HG02852 (cell line): ENCODE measurements around the gene BCL11B.
"Not testable (repeated sequence)": the region's sequence is repeated elsewhere in the genome, so short reads cannot be mapped to it uniquely, and the experiment has no call there.

Source experiments
- ATAC-seq: cut with Tn5 transposase; IDR thresholded peaks from one replicate; pipeline ENCODE4 v1.9.1; 2021; ENCODE audit warnings: mild to moderate bottlenecking, moderate library complexity; ENCODE audit not compliant: unreplicated experiment

The BCL11B gene

DNA sequence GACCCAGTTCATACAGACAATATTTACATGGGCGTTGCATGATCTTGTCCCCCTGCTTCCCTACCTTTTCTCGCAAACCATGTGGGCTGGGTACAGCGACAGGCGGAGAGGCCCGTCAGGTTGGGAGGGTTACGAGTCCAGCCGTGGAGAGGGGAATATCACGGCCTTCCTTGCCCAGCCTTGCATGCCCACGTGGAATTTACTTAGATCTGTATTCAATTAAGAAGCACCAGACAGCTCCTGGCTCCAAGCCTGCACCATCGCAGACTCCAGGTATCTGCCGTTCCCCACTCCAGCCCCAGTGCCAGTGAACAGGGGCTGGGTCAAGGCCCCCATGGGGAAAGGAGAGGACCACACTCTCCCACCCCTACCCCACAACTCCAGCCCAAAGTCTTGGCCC lies 29.8 kb downstream of the BCL11B start:
- ATAC-seq, result no peak

DNA sequence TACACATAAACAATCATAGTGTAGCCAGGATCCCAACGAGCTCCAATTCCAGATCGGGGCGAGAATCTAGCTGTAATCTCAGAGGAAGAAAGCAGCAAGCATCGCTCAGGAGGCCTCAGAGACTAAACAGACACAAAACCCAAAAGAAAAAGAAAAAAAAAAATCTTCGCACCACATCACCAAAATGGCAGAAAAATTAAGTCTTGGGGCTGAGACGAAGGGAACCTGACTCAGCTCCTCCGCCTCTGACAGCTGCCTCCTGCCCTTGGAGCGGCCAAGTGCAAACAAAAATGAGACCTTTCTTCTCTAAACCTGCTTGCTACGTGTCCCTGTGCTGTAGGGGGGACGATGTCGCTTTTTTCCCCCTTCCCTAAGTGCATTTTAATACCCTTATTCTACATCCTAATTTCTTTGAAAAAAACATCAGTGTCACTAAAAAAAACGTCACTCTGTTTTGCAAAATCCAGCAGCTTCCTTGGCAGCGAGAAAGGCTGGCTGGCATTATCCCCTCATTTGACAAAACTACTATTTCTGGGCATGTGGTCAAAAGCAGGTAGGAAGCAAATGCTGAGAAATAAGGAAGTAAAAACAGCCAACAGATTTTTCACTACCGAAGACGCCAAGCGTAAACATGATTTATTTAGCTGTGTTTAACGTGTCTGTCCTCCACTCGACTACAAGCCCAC lies 30.5 kb downstream of the BCL11B start:
- no peak for ATAC-seq

DNA sequence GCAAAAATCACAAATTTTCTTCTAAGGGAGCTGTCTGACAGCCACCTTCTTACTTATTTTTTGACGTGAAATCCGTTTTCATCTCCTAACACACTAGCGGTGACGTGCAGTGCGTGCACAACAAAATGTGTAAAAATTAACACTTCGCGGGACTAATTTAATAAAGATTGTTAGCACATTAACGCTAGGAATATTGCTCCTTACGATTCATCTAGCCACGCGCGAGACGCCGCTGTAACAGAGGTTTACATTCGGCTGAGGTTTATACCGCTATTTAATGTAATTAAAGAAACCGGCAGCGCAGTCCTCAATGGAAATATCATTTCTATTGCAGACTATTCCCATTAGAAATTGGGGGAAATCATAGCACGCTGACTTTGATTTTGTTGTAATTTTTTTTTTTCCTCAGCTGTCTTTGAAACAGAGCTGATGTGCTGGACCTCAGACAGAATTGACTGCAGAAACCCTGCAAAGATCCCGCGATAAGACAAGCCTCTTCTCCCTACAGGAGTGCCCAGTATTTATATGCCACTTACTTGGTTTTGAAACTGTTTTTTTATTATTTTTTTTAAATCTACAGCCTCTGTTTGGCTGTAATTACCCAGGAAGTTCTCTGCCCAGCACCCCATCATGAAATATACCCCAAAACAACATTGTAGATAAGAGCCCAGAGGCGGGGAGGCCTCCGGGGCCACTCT lies 31.2 kb downstream of the BCL11B start:
- no peak for ATAC-seq

DNA sequence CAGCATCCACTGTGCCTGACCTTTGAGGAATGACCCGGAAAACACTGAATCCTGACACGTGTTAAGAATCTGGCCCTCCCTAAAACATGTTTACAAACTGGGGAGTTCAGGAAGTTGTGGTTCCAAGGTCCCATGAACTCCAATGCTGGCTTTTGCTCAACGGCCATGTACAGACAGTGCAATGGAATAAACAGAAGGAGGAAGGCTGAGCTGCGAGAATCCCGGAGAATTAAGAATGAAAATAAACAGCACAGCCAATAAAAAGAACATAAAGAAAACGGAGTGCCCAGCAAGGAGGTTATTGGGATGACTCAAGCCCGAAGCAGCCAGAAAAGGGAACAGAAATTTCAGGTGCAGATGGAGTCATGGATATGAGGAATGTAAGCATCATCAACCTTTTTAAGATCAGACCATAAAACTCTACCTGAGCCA lies 32.3 kb downstream of the BCL11B start:
- ATAC-seq, result no peak

DNA sequence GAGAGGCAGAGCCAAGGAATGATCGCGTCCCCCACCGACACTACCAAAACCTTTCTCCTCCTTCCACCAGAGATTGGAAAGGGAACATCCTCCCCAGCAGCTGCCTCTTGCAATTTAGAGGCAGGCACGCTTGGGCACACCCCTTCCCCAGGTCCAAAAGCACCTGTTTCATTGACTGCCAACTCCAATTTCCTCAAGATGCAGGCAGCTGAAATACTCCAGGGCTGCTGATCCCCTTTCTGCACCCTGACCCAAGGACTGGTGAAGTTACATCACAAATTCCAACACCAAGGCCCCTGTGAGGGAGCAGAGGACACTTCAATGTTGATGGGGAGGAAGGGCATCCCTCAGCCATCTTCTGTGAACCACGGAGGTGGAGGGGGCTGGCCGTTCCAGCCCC lies 33.8 kb downstream of the BCL11B start:
- no peak for ATAC-seq

DNA sequence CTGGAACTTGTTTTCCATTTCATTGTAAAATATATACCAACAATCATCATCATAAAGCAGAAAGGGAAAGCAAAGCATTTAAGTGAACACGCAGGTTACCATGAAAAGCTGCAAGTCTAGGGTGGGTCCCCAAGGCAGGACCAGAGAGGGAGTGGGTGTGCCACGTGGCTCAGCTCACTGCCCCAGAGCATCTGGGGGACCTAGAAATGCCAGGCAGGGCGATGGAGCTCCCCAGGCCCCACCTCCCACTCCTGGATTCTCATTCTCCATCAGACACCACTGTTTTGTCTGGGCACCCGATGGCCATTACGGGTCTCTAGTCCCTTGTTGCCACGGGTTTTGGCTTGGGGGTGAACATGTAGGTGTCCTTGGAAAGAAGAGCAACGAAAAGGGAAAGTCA lies 34.7 kb downstream of the BCL11B start:
- ATAC-seq, result no peak

DNA sequence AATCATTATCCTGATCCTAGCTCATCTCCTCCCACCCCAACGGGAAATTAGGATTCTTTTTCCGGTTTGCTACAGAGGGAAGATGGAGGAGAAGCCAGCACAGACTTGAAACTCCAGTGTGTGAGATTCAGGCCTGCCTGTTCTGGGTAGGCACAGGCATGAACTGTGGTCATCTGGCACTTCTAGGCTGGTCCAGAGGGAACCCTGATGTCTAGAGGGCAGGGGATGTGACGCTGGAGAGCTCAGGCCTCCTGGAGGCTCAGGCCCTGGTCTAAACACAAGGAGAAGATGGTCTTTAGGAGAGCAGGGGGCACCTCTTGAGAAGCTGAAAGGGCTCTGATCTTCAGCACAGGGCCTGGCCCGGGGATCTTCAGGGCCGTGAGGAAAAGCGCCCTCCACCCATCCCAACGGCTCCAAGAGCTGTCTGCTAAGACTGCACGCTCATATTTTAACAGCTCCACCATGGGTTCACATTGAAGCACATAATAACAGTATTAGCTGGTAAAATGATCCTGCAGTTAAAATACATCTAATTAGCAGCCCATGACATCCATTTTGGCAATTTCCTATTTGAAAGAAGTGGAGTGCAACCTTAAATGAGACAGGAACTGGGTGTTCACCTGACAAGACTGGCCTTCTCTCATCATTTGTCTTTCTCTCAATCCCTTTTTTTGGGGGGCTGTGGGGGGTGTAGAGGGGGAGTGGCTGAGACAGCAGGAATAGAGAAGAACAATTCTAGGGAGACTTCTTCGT lies 35.4 kb downstream of the BCL11B start:
- ATAC-seq, result no peak

DNA sequence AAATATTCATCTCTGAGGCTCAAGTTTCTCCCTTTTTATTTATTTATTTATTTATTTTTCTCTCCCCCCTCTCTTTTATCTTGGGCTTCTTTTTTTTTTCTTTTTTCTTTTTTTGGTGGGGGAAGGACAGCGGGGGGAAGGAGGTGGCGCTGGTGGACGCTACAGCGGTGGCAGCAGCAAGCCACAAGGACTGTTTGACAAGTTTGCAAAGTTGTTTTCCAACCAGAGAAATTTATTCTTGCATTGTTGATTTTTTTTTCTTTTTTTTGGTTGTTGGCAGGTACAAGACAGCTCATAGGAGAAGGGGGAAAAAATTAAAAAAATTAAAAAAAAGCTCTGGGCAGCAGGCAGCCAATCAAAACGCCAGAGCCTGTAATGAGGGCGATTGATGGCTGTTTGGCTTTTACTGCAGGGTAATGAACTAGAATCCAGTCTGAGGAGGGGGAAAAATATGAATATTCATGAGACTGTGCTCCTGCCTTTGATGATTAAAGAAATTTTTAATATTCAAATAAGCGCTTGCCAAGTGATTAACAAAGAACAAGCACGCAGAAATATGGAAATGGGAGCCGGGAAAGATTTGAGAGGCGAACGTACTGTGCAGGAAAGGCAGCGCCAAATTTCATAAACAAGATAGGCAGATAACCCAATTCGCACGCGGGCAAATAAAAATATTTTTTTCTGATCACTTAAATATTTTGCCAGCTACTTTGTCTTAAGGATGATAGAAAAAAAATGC lies 36.2 kb downstream of the BCL11B start:
- no peak for ATAC-seq

DNA sequence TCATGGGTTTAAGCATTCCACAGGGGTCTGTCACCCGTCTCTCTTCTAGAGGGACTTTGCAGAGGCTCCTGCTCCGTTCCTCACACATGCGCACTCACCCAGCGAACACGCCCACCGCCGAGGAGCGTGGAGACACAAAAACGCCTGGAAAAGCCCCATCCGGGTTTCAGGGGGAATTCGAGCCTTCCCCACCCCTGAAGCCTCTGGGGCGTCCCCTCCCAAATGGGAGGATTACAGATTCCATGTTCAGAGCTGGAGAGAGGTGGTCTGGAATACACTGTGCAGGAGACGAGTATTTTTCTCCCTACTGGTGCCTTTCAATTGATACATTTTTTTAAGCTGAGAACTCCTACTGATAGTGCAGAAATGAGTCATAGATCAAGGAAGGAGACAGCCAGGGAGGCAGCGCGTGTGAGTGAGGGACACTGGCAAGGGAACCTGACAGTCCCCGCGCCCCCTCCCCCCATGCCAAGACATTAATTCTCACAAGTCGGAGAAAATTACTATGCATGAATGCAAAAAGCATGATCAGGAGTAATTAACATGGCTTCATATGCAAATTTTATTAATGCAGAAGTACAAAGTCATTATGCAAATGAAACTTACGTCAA lies 36.9 kb downstream of the BCL11B start:
- ATAC-seq, result no peak

DNA sequence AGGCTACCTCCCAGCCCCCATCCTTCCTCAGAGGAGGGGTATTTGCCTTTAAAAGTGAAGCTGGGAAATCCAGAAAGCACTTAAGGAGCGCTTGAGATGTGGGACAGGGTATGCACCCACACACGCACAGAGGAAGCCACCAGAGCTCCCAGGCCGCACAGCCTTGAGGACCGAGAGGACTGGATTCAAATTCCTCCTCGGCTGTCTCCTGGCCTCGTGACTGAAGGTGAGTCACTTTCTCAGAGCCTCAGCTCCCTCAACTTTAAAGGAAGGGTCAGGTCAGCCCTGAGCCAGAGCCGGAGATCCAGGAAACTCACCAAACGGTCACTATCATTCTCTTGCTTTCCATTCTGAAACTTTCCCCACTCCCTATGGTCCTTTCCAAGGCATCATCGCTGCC lies 37.6 kb downstream of the BCL11B start:
- no peak for ATAC-seq

DNA sequence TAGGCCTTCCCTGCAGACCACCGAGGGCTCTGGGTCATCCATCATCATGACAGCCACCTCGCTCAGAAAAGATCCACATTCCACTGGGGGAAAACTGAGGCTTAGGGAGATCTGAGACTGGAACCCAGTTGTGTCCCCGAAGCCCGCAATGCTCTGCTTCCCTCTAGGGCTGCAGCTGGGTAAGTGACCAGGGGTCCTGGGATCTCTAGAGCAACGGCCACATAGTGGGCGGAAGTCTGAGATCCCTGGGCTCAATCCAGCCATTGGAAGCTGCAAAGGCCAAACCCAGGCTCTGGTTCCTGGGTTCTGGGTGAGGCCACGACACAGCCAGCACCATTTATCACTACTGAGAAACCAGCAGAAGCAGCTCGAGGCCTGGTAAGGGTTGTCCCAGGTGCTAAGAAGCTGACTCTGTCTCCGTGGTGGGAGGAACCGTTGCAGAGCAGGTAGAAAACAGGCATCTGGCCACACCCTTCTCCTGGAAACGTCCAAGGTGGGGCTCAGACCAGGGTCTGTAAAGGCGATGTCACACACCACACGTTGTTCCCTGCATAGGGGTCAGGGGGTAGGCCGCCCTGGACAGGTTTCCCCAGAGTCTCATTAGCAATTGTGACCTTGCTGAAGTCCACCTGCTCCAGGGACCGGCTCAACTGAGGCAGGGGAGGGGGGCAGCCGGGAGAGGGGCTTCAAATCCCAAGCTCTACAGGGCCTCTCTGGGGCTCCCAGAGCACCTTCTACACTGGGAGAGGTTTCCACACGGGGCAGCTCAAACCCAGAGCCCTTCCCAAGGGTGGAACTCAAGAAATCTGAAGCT lies 38.6 kb downstream of the BCL11B start:
- no peak for ATAC-seq

DNA sequence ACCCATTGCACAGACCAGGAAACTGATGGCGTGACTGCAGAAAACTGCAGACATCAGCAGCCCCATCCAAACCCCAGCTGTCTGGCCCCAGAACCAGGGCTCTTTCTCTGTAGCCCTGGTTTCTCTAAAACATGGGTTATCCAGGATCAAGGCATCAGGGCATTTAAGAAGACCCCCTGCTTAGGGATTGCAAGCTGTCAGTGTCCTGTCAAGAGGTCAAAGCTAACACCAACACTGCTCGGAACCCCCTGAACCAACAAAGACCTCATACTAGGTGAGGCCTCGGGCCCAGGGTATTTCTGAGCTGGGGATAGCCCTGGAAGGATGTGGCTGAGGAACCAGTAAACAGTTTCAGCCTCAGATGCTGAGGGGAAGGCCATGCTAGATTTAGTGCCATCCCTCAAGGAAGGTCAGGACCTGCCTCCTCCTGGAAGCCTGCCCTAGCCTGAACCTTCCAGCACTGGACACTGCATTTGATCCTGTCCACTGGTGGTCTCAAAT lies 39.2 kb downstream of the BCL11B start:
- no peak for ATAC-seq

DNA sequence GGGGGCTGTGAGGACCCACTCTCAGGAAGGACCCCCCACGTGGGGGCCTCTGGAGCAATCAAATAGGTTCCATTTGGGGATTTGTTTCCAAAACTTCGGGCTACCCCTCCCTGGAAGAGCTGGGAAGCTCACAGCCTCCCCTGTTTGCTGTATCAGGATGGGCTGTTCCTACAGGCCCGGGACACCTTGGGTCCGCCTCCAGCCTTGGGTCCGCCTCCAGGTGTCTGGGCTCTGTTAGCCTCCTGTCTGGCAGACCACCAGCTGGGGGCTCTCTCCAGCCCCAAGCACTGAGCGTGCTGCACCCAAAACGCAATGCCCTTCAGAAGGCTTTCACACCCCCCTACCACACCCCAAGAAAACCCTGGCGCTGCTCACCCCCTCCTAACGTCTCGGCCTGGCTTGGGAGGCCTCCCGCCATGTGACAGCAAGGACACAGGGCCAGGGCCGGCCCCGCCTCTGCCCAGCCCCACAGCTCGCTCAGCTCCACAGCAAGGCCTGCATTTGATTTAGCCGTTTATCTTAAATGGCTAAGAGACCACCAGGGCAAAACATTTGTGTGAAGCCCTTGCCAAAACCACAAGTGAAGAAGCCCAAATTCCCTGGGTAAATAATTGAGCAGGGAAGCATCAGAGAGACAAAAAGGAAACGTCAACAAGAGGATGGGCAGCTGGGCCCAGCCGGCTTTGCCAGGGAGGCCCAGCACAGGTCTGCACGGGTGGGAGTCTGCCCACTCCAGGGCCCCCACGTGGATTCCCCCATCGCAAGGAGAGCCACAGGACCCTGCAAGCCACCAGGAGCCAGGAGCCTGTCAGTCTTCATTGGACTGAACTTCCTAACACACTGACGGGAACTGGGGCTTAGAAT lies 39.9 kb downstream of the BCL11B start:
- no peak for ATAC-seq

DNA sequence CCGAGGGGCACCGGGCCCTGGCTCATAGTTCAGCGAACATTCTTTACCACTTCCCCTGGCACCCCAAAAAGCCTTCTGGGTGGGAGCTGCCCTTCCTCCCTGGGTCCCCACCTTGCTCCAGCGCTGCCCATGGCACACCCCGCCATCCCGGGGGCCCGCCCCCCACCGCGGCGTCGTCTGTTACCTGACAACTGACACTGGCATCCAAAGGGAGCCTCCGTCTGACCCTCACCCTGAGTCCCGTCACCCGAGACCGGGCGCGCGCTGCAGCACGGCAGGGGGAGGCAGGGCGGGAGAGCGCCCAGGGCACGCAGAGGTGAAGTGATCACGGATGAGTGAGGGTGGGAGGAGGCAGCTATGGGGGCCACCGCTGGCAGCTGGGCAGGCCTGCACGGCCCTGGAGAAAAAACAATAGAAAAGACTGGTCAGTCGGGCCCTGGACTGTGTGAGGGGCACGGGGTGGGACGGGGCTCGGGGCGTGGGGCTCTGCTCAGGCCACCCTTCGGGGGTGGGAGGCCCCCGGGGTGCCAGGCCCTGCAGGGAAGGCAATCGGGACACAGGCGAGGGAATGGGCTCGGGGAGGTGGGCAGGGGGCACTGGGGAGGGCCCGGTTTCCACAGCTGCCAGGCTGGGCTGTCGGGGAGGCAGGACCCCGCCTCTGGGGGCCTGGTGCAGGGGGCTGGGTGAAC lies 40.7 kb downstream of the BCL11B start:
- no peak for ATAC-seq

DNA sequence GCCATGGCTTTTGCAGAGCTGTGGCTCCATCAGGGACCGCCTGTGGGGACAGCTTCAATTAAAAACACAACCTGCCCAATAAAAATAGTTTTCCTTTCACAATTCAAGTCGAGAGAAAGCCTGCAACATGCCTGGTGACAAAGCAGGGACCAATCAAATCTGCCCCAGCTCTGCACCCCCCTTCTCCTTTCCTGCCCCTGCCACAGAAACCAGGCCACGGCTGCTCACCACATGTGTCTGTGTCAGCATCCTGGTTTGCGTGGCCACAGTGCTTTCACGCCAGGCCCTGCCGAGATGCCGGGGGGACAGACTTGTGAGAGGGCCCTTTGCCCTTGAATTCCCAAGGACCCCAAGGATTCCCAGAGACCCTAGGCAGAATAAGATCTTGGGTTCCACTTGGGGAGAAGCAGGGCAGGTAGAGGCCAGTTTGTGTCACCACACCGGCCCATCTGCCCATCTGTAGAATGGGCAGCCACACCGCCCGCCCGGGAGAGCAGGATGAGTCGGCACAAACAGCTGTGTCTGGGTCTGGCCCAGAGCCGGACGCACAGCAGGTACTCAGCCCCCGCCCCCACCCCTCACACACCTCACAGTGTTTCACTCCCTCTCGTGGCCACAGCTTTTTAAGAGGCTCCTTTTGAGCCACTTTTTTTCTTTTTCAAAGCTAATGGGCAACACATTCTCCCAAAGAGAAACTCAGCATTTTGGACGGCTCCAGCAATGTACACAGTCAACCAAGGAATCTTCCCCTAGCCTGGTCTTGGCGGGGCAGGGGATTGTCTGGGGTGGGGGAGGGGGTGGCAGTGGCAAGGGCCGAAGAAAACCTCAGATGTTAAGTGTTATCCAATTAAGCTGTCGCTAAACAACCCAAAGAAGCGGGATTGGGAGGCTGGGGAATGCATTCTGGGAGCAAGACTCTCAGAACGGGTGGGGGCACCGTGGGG lies 41.5 kb downstream of the BCL11B start:
- ATAC-seq, result no peak

DNA sequence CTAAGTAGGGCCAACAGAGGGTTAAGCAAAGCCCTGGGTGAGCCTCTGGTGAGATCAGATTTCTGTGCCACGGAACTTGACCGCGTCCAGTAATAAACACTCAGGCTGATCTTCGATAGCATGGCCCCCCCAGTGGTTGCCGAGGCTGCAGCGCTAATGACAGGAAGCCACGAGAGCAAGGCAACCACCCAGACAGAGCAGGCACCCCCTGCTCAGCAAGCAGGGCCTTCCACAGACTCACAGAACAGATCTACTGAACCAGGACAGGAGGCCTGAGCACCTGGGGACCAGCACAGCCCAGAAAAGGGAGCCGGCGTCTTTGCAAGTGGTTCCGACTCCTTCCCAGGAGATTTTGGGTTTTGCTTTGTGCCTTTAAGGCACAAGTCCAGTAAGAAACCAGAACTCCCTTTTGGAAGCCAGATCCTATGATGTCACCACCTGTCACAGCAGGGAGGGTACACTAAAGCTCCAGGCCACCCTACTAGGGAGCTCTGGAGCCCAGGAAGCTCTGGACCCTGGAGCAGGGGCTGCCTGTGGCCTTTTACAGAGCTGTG lies 42.3 kb downstream of the BCL11B start:
- ATAC-seq, result no peak

DNA sequence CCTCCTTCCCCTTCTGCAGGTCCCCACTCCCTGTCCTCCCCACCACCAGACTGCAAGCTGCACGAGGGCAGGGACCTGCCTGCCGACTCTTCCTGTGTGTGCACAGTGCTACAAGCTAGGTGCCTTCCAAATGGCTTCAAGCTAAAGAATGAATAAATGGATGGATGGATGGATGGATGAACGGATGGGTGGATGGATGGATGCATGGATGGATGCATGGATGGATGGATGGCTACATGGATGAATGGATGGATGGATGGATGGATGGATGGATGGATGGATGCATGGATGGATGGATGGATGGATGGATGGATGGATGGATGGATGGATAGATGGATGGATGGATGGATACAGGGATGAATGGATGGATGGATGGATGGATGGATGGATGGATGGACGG lies 43.2 kb downstream of the BCL11B start:
- ATAC-seq, result not testable (repeated sequence)
